T-cell (primary cell): ENCODE measurements around the gene PRKCQ. TPM values are rescaled to one million over a fixed set of nuclear protein-coding genes. Genes with fewer than 3 reads are reported as not detected.
A peak's percentile ranks its signal among the peaks of the same experiment; 100 is the strongest.

Source experiments
- ATAC-seq, 4 experiments: fragments of 200-7000 bp in 3 of 4; fragments of 150-1000 bp in 1 of 4; cut with Tn5 transposase; replicated peaks in 1 of 4; 1 replicate in 3 of 4; 2 replicates in 1 of 4; pipeline ENCODE4 v1.10.0; 2021; ENCODE audit warnings: moderate library complexity in 3 of 4, mild to moderate bottlenecking in 2 of 4, moderate number of reproducible peaks in 1 of 4
- CTCF ChIA-PET, 2 donors: fragments of 300-600 bp; sonication (Branson Sonifier 250); formaldehyde crosslinking; loops; one replicate each; lab custom pipeline; 2022; ENCODE audit warnings: antibody characterized with exemption in 2 of 2; lab: Charles Lee
- POLR2A ChIA-PET, 2 donors: fragments of 300-600 bp; sonication (Branson Sonifier 250); formaldehyde crosslinking; loops; one replicate each; lab custom pipeline; 2022; ENCODE audit warnings: antibody characterized with exemption in 2 of 2; lab: Charles Lee
- DNase-seq, 35 experiments: peaks; one replicate each; pipeline versions ENCODE4 v3.0.0 to v3.0.0-alpha.2; 2013 to 2023
- H3K27ac ChIP-seq: one replicate; pipeline ENCODE4 v1.5.1; 2013; ENCODE audit warnings: low read length
- H3K27me3 ChIP-seq, 2 experiments: replicated peaks in 1 of 2; 1 replicate in 1 of 2; 2 replicates in 1 of 2; pipeline versions ENCODE4 v1.6.1 to v1.7.0; 2013; ENCODE audit warnings: low read length in 1 of 2, mixed read lengths in 1 of 2; ENCODE audit not compliant: control insufficient read depth in 2 of 2, insufficient read depth in 2 of 2; ENCODE audit errors: extremely low read depth in 1 of 2
- H3K36me3 ChIP-seq, 2 donors: 1 replicate in 1 of 2; 2 replicates in 1 of 2; pipeline versions ENCODE4 v1.6.1 to v1.7.0; 2013; ENCODE audit warnings: low read length in 1 of 2; ENCODE audit not compliant: control insufficient read depth in 2 of 2, insufficient read depth in 1 of 2; ENCODE audit errors: extremely low read depth in 1 of 2
- H3K4me1 ChIP-seq, 2 experiments: 1 replicate in 1 of 2; 2 replicates in 1 of 2; pipeline versions ENCODE4 v1.6.1 to v1.7.0; 2013; ENCODE audit warnings: low read length in 2 of 2, mixed read lengths in 1 of 2; ENCODE audit not compliant: insufficient read depth in 2 of 2, control insufficient read depth in 1 of 2; ENCODE audit errors: extremely low read depth in 1 of 2
- H3K4me3 ChIP-seq, 2 donors: 1 replicate in 1 of 2; 2 replicates in 1 of 2; pipeline versions ENCODE4 v1.5.1 to v1.7.0; 2013; ENCODE audit warnings: mild to moderate bottlenecking in 2 of 2, low read length in 1 of 2, moderate library complexity in 1 of 2; ENCODE audit not compliant: control insufficient read depth in 1 of 2; ENCODE audit errors: extremely low read depth in 1 of 2
- H3K9me3 ChIP-seq: 2 replicates; pipeline ENCODE4 v1.7.0; 2013
- H3K27ac Mint-ChIP-seq, 2 donors: one replicate each; pipeline ENCODE4 v1.8.0; 2020 to 2021; ENCODE audit warnings: mild to moderate bottlenecking in 2 of 2, mixed read lengths in 2 of 2
- H3K27me3 Mint-ChIP-seq, 2 donors: one replicate each; pipeline ENCODE4 v1.8.0; 2021 to 2022; ENCODE audit warnings: mixed read lengths in 2 of 2
- H3K36me3 Mint-ChIP-seq: one replicate; pipeline ENCODE4 v1.8.0; 2021; ENCODE audit warnings: mixed read lengths
- H3K4me1 Mint-ChIP-seq, 3 donors: one replicate each; pipeline ENCODE4 v1.8.0; 2020 to 2022; ENCODE audit warnings: mixed read lengths in 3 of 3, mild to moderate bottlenecking in 1 of 3
- H3K4me3 Mint-ChIP-seq, 3 donors: one replicate each; pipeline ENCODE4 v1.8.0; 2020 to 2022; ENCODE audit warnings: mild to moderate bottlenecking in 3 of 3, mixed read lengths in 3 of 3, moderate library complexity in 3 of 3
- H3K9me3 Mint-ChIP-seq, 3 donors: one replicate each; pipeline ENCODE4 v1.8.0; 2020 to 2022; ENCODE audit warnings: mixed read lengths in 3 of 3
- WGBS: methylation state at CpG from one replicate; pipeline ENCODE4 v1.1.5; 2013; ENCODE audit warnings: missing lambda C conversion rate; ENCODE audit not compliant: insufficient coverage; 5-methylcytosine and 5-hydroxymethylcytosine counted together
- total RNA-seq, 35 experiments: library from RNA in 6 of 35; stranded (reverse) in 6 of 35; fragments of 120-200 nt in 1 of 35; gene quantifications; one replicate each; pipeline versions ENCODE4 v1.2.1 to v1.2.4 and lab custom pipeline; 2013 to 2026

The PRKCQ gene
- total RNA-seq, 5 donors from 2014 or later (not counting 1 experiment from before 2014, with no cell fraction given): 60.3 to 67.4 (median 61.6) TPM

DNA sequence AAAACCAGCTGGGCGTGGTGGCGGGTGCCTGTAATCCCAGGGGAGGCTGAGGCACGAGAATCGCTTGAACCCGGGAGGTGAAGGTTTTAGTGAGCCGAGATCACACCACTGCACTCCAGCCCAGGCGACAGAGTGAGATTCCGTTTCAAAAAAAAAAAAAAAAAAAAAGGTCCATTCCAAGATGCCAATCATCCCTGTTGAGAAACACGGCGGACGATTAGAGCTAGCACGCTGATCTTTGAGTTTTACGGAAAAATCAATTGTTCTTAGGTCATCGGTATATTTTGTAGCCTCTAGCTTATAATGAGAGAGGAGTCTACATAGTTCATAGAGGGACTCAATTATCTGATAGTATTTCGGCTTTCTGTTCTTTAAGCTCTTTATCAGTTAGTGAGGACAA, 169.2 kb downstream of the PRKCQ start:
- Mint-ChIP-seq H3K27ac (peak overlapping the region; percentile 90 to 98), H3K27me3 (no peaks in the 10 kb centered on the region), H3K4me3 (peak overlapping the region in 2 of 3 donors; percentile 64 to 65), H3K36me3 (peaks cover 3% of the 10 kb centered on the region), H3K9me3 (no peaks in the 10 kb centered on the region), H3K4me1 (peaks cover 36 to 49% (median 45%) of the 10 kb centered on the region in 3 donors)
- Histone ChIP-seq H3K9me3 (no peaks in the 10 kb centered on the region), H3K27me3 (no peaks in the 10 kb centered on the region), H3K27ac (peak overlapping the region; percentile 84), H3K36me3 (no peaks in the 10 kb centered on the region), H3K4me1 (peaks cover 12 to 15% of the 10 kb centered on the region in 2 experiments), H3K4me3 (no peak overlapping the region)
- DNase-seq (no peak), ATAC-seq (no peak)
- ChIA-PET POLR2A (interaction anchor here in 1 of 2 donors (0.5 kb wide), 1 partner anchor 1596 kb away, joined by 3 read pairs; no protein-coding TSS in a partner anchor), CTCF (interaction anchor here (0.6 to 3.0 kb wide), 16 partner anchors 9 to 324 kb away, joined by 3 to 24 read pairs (median 4); partner anchors contain the start of gene PFKFB3 (in 1 of the 2))
- 92% methylated on average over 5 of the region's 15 CpGs for WGBS

DNA sequence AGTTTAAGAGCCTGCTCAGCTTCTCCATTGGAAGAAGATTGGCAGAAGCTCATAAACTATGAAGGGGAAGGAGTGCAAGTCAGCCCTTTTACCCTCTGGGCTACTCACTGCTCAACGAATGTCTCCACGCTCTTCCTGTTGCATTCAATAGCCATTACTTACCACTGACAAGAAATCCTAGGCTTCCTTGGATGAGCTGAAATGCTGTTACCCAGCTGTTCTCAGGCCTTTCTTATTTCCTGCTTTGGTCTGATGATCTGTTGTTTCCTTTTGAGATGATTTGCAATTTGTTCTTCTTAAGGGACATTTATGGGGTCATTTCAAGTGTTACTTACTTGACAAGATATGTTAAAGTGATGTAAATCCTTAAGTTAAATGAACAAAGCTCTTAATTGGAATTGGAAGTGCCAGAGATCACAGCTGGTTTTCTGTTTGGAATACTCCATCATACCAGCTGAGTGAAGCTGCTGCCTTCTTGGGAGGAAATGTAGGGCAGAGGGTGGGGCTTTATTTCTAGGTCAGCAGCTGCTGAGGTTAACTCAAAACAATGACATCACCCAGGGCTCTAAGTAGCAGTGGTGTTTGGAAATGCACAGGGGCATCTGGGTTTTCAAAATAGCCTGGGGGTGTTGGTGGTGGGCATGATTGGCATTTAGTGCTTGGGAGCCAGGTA, 170.0 kb downstream of the PRKCQ start:
- H3K4me1 ChIP-seq: peaks cover 12 to 15% of the 10 kb centered on the region in 2 experiments
- Mint-ChIP-seq H3K4me1 (peaks cover 36 to 49% (median 48%) of the 10 kb centered on the region in 3 donors), H3K4me3 (peak overlapping the region; percentile 64 to 75 (median 65)), H3K9me3 (no peaks in the 10 kb centered on the region), H3K36me3 (peaks cover 3% of the 10 kb centered on the region), H3K27ac (peak overlapping the region; percentile 90 to 98), H3K27me3 (no peaks in the 10 kb centered on the region)
- ChIA-PET CTCF (interaction anchor here in 1 of 2 donors (0.5 to 3.0 kb wide), 25 partner anchors 9 to 1186 kb away, joined by 3 to 24 read pairs (median 4); partner anchors contain the start of gene PFKFB3), POLR2A (interaction anchor here (0.5 to 1.0 kb wide), 9 partner anchors 57 to 1595 kb away, joined by 3 to 5 read pairs (median 3); partner anchors contain the start of gene PFKFB3 (in 1 of the 2))
- no peaks in the 10 kb centered on the region for H3K9me3 ChIP-seq
- H3K27me3 ChIP-seq: no peaks in the 10 kb centered on the region
- H3K36me3 ChIP-seq: no peaks in the 10 kb centered on the region
- WGBS: 40% methylated on average over 2 of the region's 2 CpGs
- DNase-seq (peak in 34 of 35 experiments; percentile 16 to 81 (median 54)), ATAC-seq (peak; percentile 94 to 97 (median 96))
- peak overlapping the region; percentile 84 for H3K27ac ChIP-seq
- peak overlapping the region in 1 of 2 donors; percentile 22 for H3K4me3 ChIP-seq

GRCh38 chr10:6408799-6409198, 171.3 kb downstream of the PRKCQ start:
- Histone ChIP-seq H3K27me3 (no peaks in the 10 kb centered on the region), H3K9me3 (no peaks in the 10 kb centered on the region), H3K4me1 (peaks cover 12 to 15% of the 10 kb centered on the region in 2 experiments), H3K4me3 (no peak overlapping the region), H3K27ac (no peak overlapping the region), H3K36me3 (no peaks in the 10 kb centered on the region)
- DNase-seq (no peak), ATAC-seq (no peak)
- no peaks in the 10 kb centered on the region for H3K9me3 Mint-ChIP-seq
- peak overlapping the region; percentile 76 to 84 for H3K27ac Mint-ChIP-seq
- CTCF ChIA-PET: interaction anchor here (0.6 to 1.8 kb wide), 3 partner anchors 38 to 278 kb away, joined by 3 to 11 read pairs (median 9); no protein-coding TSS in a partner anchor
- H3K4me3 Mint-ChIP-seq: peak overlapping the region in 1 of 3 donors; percentile 30
- H3K27me3 Mint-ChIP-seq: no peaks in the 10 kb centered on the region
- 95% methylated on average over 3 of the region's 3 CpGs for WGBS
- peaks cover 36 to 49% (median 48%) of the 10 kb centered on the region in 3 donors for H3K4me1 Mint-ChIP-seq
- no peaks in the 10 kb centered on the region for H3K36me3 Mint-ChIP-seq
- POLR2A ChIA-PET: no interaction called here

GRCh38 chr10:6407034-6407721, 172.9 kb downstream of the PRKCQ start:
- H3K9me3 Mint-ChIP-seq: no peaks in the 10 kb centered on the region
- POLR2A ChIA-PET: interaction anchor here in 1 of 2 donors (0.6 to 0.7 kb wide), 2 partner anchors 61 to 317 kb away, joined by 3 read pairs; no protein-coding TSS in a partner anchor
- peaks cover 41 to 51% (median 49%) of the 10 kb centered on the region in 3 donors for H3K4me1 Mint-ChIP-seq
- no peak overlapping the region for H3K27ac ChIP-seq
- H3K27me3 ChIP-seq: no peaks in the 10 kb centered on the region
- DNase-seq (no peak), ATAC-seq (no peak)
- WGBS: 58% methylated on average over 10 of the region's 11 CpGs
- H3K4me3 Mint-ChIP-seq: peak overlapping the region in 1 of 3 donors; percentile 47
- H3K36me3 Mint-ChIP-seq: no peaks in the 10 kb centered on the region
- H3K36me3 ChIP-seq: no peaks in the 10 kb centered on the region
- H3K9me3 ChIP-seq: no peaks in the 10 kb centered on the region
- CTCF ChIA-PET: interaction anchor here (0.6 to 1.8 kb wide), 10 partner anchors 59 to 317 kb away, joined by 3 to 15 read pairs (median 4); partner anchors contain the start of gene PFKFB3 (in 1 of the 2)
- no peaks in the 10 kb centered on the region for H3K27me3 Mint-ChIP-seq
- H3K4me3 ChIP-seq: no peak overlapping the region
- H3K4me1 ChIP-seq: peaks cover 12 to 15% of the 10 kb centered on the region in 2 experiments
- peak overlapping the region; percentile 22 to 45 for H3K27ac Mint-ChIP-seq

GRCh38 chr10:6406220-6407033, 173.6 kb downstream of the PRKCQ start:
- Histone ChIP-seq H3K27me3 (peaks cover 0 to 2% of the 10 kb centered on the region in 2 experiments), H3K4me3 (no peak overlapping the region), H3K27ac (no peak overlapping the region), H3K4me1 (peaks cover 15 to 18% of the 10 kb centered on the region in 2 experiments), H3K36me3 (no peaks in the 10 kb centered on the region), H3K9me3 (no peaks in the 10 kb centered on the region)
- Mint-ChIP-seq H3K27me3 (peaks cover 0 to 4% of the 10 kb centered on the region in 2 donors), H3K27ac (peak overlapping the region; percentile 22 to 45), H3K4me3 (peak overlapping the region in 2 of 3 donors; percentile 7 to 47), H3K4me1 (peaks cover 48 to 53% (median 53%) of the 10 kb centered on the region in 3 donors), H3K9me3 (no peaks in the 10 kb centered on the region), H3K36me3 (no peaks in the 10 kb centered on the region)
- ChIA-PET POLR2A (interaction anchor here (0.5 to 1.0 kb wide), 5 partner anchors 60 to 316 kb away, joined by 3 to 4 read pairs (median 3); no protein-coding TSS in a partner anchor), CTCF (interaction anchor here (0.5 to 1.8 kb wide), 31 partner anchors 9 to 472 kb away, joined by 3 to 15 read pairs (median 3); partner anchors contain the start of gene PFKFB3 (in 1 of the 2))
- no peak for ATAC-seq
- no CpG with 5 or more reads among the region's 10 CpGs for WGBS
- peak in 9 of 35 experiments; percentile 8 to 55 (median 20) for DNase-seq
